SW 1271 (cell line): ENCODE results near the gene COL20A1.

Source experiments
- DNase-seq, 2 experiments: peaks; one replicate each; lab custom pipeline; 2025; lab: John Stamatoyannopoulos, UW

COL20A1 gene

GRCh38 chr20:63350196-63350595, 57.2 kb downstream of the COL20A1 start:
- DNase-seq = no peak

GRCh38 chr20:63350597-63351325, 57.8 kb downstream of the COL20A1 start:
- no peak for DNase-seq

GRCh38 chr20:63351326-63351700, 58.3 kb downstream of the COL20A1 start:
- DNase-seq = no peak

- DNase-seq = no peak
Measured at GRCh38 chr20:63351811-63352591, 59.0 kb downstream of the COL20A1 start.

GRCh38 chr20:63352811-63353221, 59.8 kb downstream of the COL20A1 start:
- DNase-seq = no peak

GRCh38 chr20:63354636-63355350, 61.8 kb downstream of the COL20A1 start:
- no peak for DNase-seq

- DNase-seq = no peak
Measured at GRCh38 chr20:63355781-63356295, 62.9 kb downstream of the COL20A1 start.

GRCh38 chr20:63356511-63356910, 63.5 kb downstream of the COL20A1 start:
- no peak for DNase-seq

- no peak for DNase-seq
Measured at GRCh38 chr20:63356931-63357879, 64.2 kb downstream of the COL20A1 start.

GRCh38 chr20:63357921-63358905, 65.2 kb downstream of the COL20A1 start:
- no peak for DNase-seq

- no peak for DNase-seq
Measured at GRCh38 chr20:63359164-63359934, 66.4 kb downstream of the COL20A1 start.

- DNase-seq = no peak
Measured at GRCh38 chr20:63359937-63360849, 67.2 kb downstream of the COL20A1 start.

GRCh38 chr20:63360850-63361518, 68.0 kb downstream of the COL20A1 start, which contains the start of gene CHRNA4:
TSS of gene CHRNA4 (minus strand) at chr20:63361349. CDS start at chr20:63361165, 184 bp downstream.
- DNase-seq = no peak

GRCh38 chr20:63361519-63362435, 68.8 kb downstream of the COL20A1 start:
- DNase-seq = no peak

GRCh38 chr20:63362436-63363009, 69.5 kb downstream of the COL20A1 start:
- DNase-seq = no peak
